Heart left ventricle (tissue), 16 donors: ENCODE data around the gene SMTNL1. TPM values are rescaled to one million over a fixed set of nuclear protein-coding genes. Genes with fewer than 3 reads are reported as not detected.

Experiments used
- ATAC-seq, 4 donors: fragments of 200-7000 bp; cut with Tn5 transposase; one replicate each; pipeline ENCODE4 v1.9.1; 2020 to 2022; ENCODE audit warnings: moderate library complexity in 4 of 4, mild to moderate bottlenecking in 3 of 4, moderate number of reproducible peaks in 1 of 4
- DNase-seq, 5 donors: peaks; one replicate each; pipeline ENCODE4 v3.0.0-alpha.2; 2020
- H3K27ac ChIP-seq, 12 donors: fragments of 200-600 bp; sonication (generic) in 4 of 12; one replicate each; pipeline versions ENCODE4 v1.5.0 to v1.8.0; 2016 to 2022; ENCODE audit warnings: mild to moderate bottlenecking in 2 of 12
- H3K27me3 ChIP-seq, 9 donors: fragments of 200-600 bp; sonication (generic) in 2 of 9; one replicate each; pipeline versions ENCODE4 v1.5.1 to v1.8.0; 2016 to 2022; ENCODE audit warnings: mild to moderate bottlenecking in 3 of 9
- H3K36me3 ChIP-seq, 9 donors: fragments of 200-600 bp; sonication (generic) in 2 of 9; one replicate each; pipeline versions ENCODE4 v1.5.0 to v1.8.0; 2018 to 2022; ENCODE audit warnings: mild to moderate bottlenecking in 2 of 9
- H3K4me1 ChIP-seq, 12 donors: fragments of 200-600 bp; sonication (generic) in 4 of 12; one replicate each; pipeline versions ENCODE4 v1.5.0 to v1.8.0; 2016 to 2022; ENCODE audit warnings: mild to moderate bottlenecking in 3 of 12
- H3K4me3 ChIP-seq, 12 donors: fragments of 200-600 bp; sonication (generic) in 4 of 12; one replicate each; pipeline versions ENCODE4 v1.5.0 to v1.8.0; 2017 to 2022; ENCODE audit warnings: mild to moderate bottlenecking in 9 of 12, moderate library complexity in 4 of 12
- H3K9me3 ChIP-seq, 12 donors: fragments of 200-600 bp; sonication (generic) in 4 of 12; one replicate each; pipeline versions ENCODE4 v1.5.0 to v1.8.0; 2016 to 2022; ENCODE audit warnings: mild to moderate bottlenecking in 1 of 12
- CTCF ChIP-seq, 12 donors: fragments of 200-600 bp; sonication (generic) in 4 of 12; IDR thresholded peaks; one replicate each; pipeline versions ENCODE4 v1.5.0 to v1.8.0; 2018 to 2022; ENCODE audit warnings: antibody characterized with exemption in 12 of 12, mild to moderate bottlenecking in 5 of 12
- POLR2A ChIP-seq, 2 donors: fragments of 450-650 bp; IDR thresholded peaks; one replicate each; pipeline ENCODE4 v1.6.1; 2017; ENCODE audit warnings: antibody characterized with exemption in 2 of 2, mild to moderate bottlenecking in 2 of 2, moderate library complexity in 2 of 2
- WGBS, 4 donors: extraction: QIAGEN DNeasy Blood & Tissue Kit in 2 of 4; methylation state at CpG; one replicate each; pipeline versions ENCODE4 v1.1.5 to v1.1.7; 2013 to 2018; 5-methylcytosine and 5-hydroxymethylcytosine counted together
- intact Hi-C, 10 donors: fragments of 100-400 bp; cut with DNase I; formaldehyde crosslinking; loops; one replicate each; pipeline versions ENCODE4 v1.11.1 to v1.14.2; 2022
- polyA plus RNA-seq, 2 donors: library from polyadenylated mRNA; stranded (reverse); fragments of 200-250 nt; gene quantifications; one replicate each; pipeline ENCODE4 v1.2.3, GENCODE V29; 2013
- total RNA-seq, 9 donors: library from RNA; depleted of rRNA in 2 of 9; stranded (reverse); fragments of >200 nt in 2 of 9; fragmentation: NEBNext Ultra II Directional in 3 of 9; extraction: Animal tissue kit (Norgen Biotek cat#: 25700) in 3 of 9; gene quantifications; one replicate each; pipeline versions ENCODE4 v1.1.0 to v1.2.4, GENCODE V29; 2016 to 2023
- donor health status: ischemic (EF 13 %, LVEDD 7.1; RV severe dilation, severe dysfunction).
- donor health status: healthy with polysubstance abuse.
- donor health status: DM: no; HTN: yes; CAD: no.
- donor health status: DM: no; HTN: no; CAD: no.
- donor health status: ischemic (EF 25% LVEDD 6.9; RV normal size, moderate dysfunction).
- donor health status: ischemic (EF 25% LVEDD 5.7; RV mildly dilated, moderate dysfunction).
- donor health status: healthy.
- donor health status: DM: yes; HTN: yes; CAD: no.
- donor health status: ischemic (EF 35%, LVEDD 5.7; RV mildly dilated, moderate dysfunction).
- donor health status: nonischemic (EF 11% LVEDD 7.7; RV severe dilation, severe dysfunction).
- donor health status: DM: yes; HTN: yes; CAD: no.
- donor health status: PGD.
- donor health status: ischemic (EF 29% LVEDD 5.4; RV normal size, mild dysfunction).
- donor health status: nonischemic (EF 23%, LVEDD 6.1; RV moderate dilation, normal function).

The SMTNL1 gene
- total and polyA plus RNA-seq, 11 donors, result not detected

GRCh38 chr11:57506522-57506921 lies 30.9 kb upstream of the SMTNL1 start:
- TF ChIP-seq CTCF (IDR thresholded peaks at IDR 0.05) (no peak), POLR2A (IDR thresholded peaks at IDR 0.05) (no peak)
- no peaks in the 10 kb centered on the region for H3K27me3 ChIP-seq
- H3K27ac ChIP-seq, result no peak overlapping the region
- intact Hi-C loops, result no loop called here
- DNase-seq (no peak), ATAC-seq (no peak)
- peaks cover 0 to 25% (median 0%) of the 10 kb centered on the region in 9 donors for H3K36me3 ChIP-seq
- WGBS, 4 donors, result 70 to 87% (median 78%) methylated on average over 1 of the region's 1 CpG
- H3K9me3 ChIP-seq, result no peaks in the 10 kb centered on the region
- no peak overlapping the region for H3K4me3 ChIP-seq
- peaks cover 0 to 6% (median 0%) of the 10 kb centered on the region in 12 donors for H3K4me1 ChIP-seq

GRCh38 chr11:57508341-57509170 lies 28.8 kb upstream of the SMTNL1 start:
- Histone ChIP-seq H3K4me1 (peaks cover 0 to 5% (median 0%) of the 10 kb centered on the region in 12 donors), H3K36me3 (peaks cover 0 to 21% (median 0%) of the 10 kb centered on the region in 9 donors), H3K9me3 (no peaks in the 10 kb centered on the region), H3K27me3 (no peaks in the 10 kb centered on the region), H3K27ac (no peak overlapping the region), H3K4me3 (no peak overlapping the region)
- WGBS, 4 donors, result 90 to 95% (median 94%) methylated on average over 7 of the region's 7 CpGs
- DNase-seq, result no peak
- ATAC-seq, result no peak
- intact Hi-C loops, result no loop called here
- TF ChIP-seq CTCF (IDR thresholded peaks at IDR 0.05) (no peak), POLR2A (IDR thresholded peaks at IDR 0.05) (no peak)

- 92 to 94% (median 92%) methylated on average over 6 of the region's 6 CpGs for WGBS, 4 donors
- ATAC-seq, result no peak
Observed at GRCh38 chr11:57511741-57512430, 25.5 kb upstream of the SMTNL1 start.

More at GRCh38 chr11:57511741-57512430, 25.5 kb upstream of the SMTNL1 start:
- peaks cover 0 to 8% (median 0%) of the 10 kb centered on the region in 9 donors for H3K36me3 ChIP-seq
- intact Hi-C loops, result loop anchor here in 1 of 10 donors (10.0 kb wide), 1 partner anchor 167 kb away; no protein-coding TSS in a partner anchor
- no peak overlapping the region for H3K27ac ChIP-seq
- H3K4me3 ChIP-seq, result no peak overlapping the region
- no peaks in the 10 kb centered on the region for H3K9me3 ChIP-seq
- H3K4me1 ChIP-seq, result peaks cover 0 to 25% (median 12%) of the 10 kb centered on the region in 12 donors
- H3K27me3 ChIP-seq, result no peaks in the 10 kb centered on the region
- DNase-seq, result no peak
- no peak for TF ChIP-seq CTCF (IDR thresholded peaks at IDR 0.05)
- no peak for TF ChIP-seq POLR2A (IDR thresholded peaks at IDR 0.05)
